ENCODE results near the gene KRTAP12-4.

Gene KRTAP12-4

GRCh38 chr21:44617071-44617501 lies 37.4 kb downstream of the KRTAP12-4 start:
- Histone ChIP-seq H3K4me3 (ENCODE audit: low read length in 2 of 2) (no peak overlapping the region), H3K27me3 (ENCODE audit: control insufficient read depth in 1 of 2, insufficient read depth in 2 of 2, low read length in 2 of 2) (peaks cover 2 to 8% of the 10 kb centered on the region in 2 donors), H3K9me3 (ENCODE audit: control insufficient read depth in 2 of 2, low read length in 2 of 2) (peaks cover 7 to 8% of the 10 kb centered on the region in 2 donors), H3K9ac (ENCODE audit: low read length in 2 of 2) (no peak overlapping the region), H3K4me1 (ENCODE audit: control insufficient read depth, insufficient read depth, low read length) (no peaks in the 10 kb centered on the region), H3K27ac (ENCODE audit: low read length) (no peak overlapping the region), H3K36me3 (ENCODE audit: control insufficient read depth in 2 of 2, insufficient read depth in 2 of 2, low read length in 2 of 2) (no peaks in the 10 kb centered on the region)

GRCh38 chr21:44616591-44616926 lies 37.9 kb downstream of the KRTAP12-4 start:
- Histone ChIP-seq H3K9ac (ENCODE audit: low read length in 2 of 2) (no peak overlapping the region), H3K36me3 (ENCODE audit: control insufficient read depth in 2 of 2, insufficient read depth in 2 of 2, low read length in 2 of 2) (no peaks in the 10 kb centered on the region), H3K4me1 (ENCODE audit: control insufficient read depth, insufficient read depth, low read length) (no peaks in the 10 kb centered on the region), H3K4me3 (ENCODE audit: low read length in 2 of 2) (no peak overlapping the region), H3K9me3 (ENCODE audit: control insufficient read depth in 2 of 2, low read length in 2 of 2) (peaks cover 2 to 12% of the 10 kb centered on the region in 2 donors), H3K27me3 (ENCODE audit: control insufficient read depth in 1 of 2, insufficient read depth in 2 of 2, low read length in 2 of 2) (peaks cover 2 to 8% of the 10 kb centered on the region in 2 donors), H3K27ac (ENCODE audit: low read length) (no peak overlapping the region)

- H3K36me3 ChIP-seq (ENCODE audit: control insufficient read depth in 2 of 2, insufficient read depth in 2 of 2, low read length in 2 of 2), result no peaks in the 10 kb centered on the region
- no peaks in the 10 kb centered on the region for H3K4me1 ChIP-seq (ENCODE audit: control insufficient read depth, insufficient read depth, low read length)
- no peak overlapping the region for H3K4me3 ChIP-seq (ENCODE audit: low read length in 2 of 2)
- H3K27me3 ChIP-seq (ENCODE audit: control insufficient read depth in 1 of 2, insufficient read depth in 2 of 2, low read length in 2 of 2), result peaks cover 2 to 8% of the 10 kb centered on the region in 2 donors
- H3K9ac ChIP-seq (ENCODE audit: low read length in 2 of 2), result no peak overlapping the region
- H3K9me3 ChIP-seq (ENCODE audit: control insufficient read depth in 2 of 2, low read length in 2 of 2), result peaks cover 2 to 14% of the 10 kb centered on the region in 2 donors
- no peak overlapping the region for H3K27ac ChIP-seq (ENCODE audit: low read length)
These were observed 38.4 kb downstream of the KRTAP12-4 start for GRCh38 chr21:44615911-44616590.

- H3K4me1 ChIP-seq (ENCODE audit: control insufficient read depth, insufficient read depth, low read length), result no peaks in the 10 kb centered on the region
- H3K4me3 ChIP-seq (ENCODE audit: low read length in 2 of 2), result no peak overlapping the region
- H3K9ac ChIP-seq (ENCODE audit: low read length in 2 of 2), result no peak overlapping the region
- H3K9me3 ChIP-seq (ENCODE audit: control insufficient read depth in 2 of 2, low read length in 2 of 2), result peaks cover 2 to 14% of the 10 kb centered on the region in 2 donors
- H3K36me3 ChIP-seq (ENCODE audit: control insufficient read depth in 2 of 2, insufficient read depth in 2 of 2, low read length in 2 of 2), result no peaks in the 10 kb centered on the region
- peaks cover 2 to 8% of the 10 kb centered on the region in 2 donors for H3K27me3 ChIP-seq (ENCODE audit: control insufficient read depth in 1 of 2, insufficient read depth in 2 of 2, low read length in 2 of 2)
- H3K27ac ChIP-seq (ENCODE audit: low read length), result no peak overlapping the region
These were observed 39.0 kb downstream of the KRTAP12-4 start for GRCh38 chr21:44615466-44615865.

- Histone ChIP-seq H3K4me1 (ENCODE audit: control insufficient read depth, insufficient read depth, low read length) (no peaks in the 10 kb centered on the region), H3K27me3 (ENCODE audit: control insufficient read depth in 1 of 2, insufficient read depth in 2 of 2, low read length in 2 of 2) (peaks cover 2 to 8% of the 10 kb centered on the region in 2 donors), H3K9me3 (ENCODE audit: control insufficient read depth in 2 of 2, low read length in 2 of 2) (peaks cover under 1 to 12% of the 10 kb centered on the region in 2 donors), H3K36me3 (ENCODE audit: control insufficient read depth in 2 of 2, insufficient read depth in 2 of 2, low read length in 2 of 2) (no peaks in the 10 kb centered on the region), H3K4me3 (ENCODE audit: low read length in 2 of 2) (no peak overlapping the region), H3K27ac (ENCODE audit: low read length) (no peak overlapping the region), H3K9ac (ENCODE audit: low read length in 2 of 2) (no peak overlapping the region)
These were observed 39.5 kb downstream of the KRTAP12-4 start for GRCh38 chr21:44614961-44615391.

- Histone ChIP-seq H3K4me3 (ENCODE audit: low read length in 2 of 2) (no peak overlapping the region), H3K9me3 (ENCODE audit: control insufficient read depth in 2 of 2, low read length in 2 of 2) (peaks cover 3 to 9% of the 10 kb centered on the region in 2 donors), H3K27me3 (ENCODE audit: control insufficient read depth in 1 of 2, insufficient read depth in 2 of 2, low read length in 2 of 2) (peaks cover 2 to 8% of the 10 kb centered on the region in 2 donors)
These were observed 40.3 kb downstream of the KRTAP12-4 start for GRCh38 chr21:44614161-44614631.

GRCh38 chr21:44613386-44614155 lies 40.9 kb downstream of the KRTAP12-4 start:
- Histone ChIP-seq H3K9ac (ENCODE audit: low read length in 2 of 2) (no peak overlapping the region), H3K27me3 (ENCODE audit: control insufficient read depth in 1 of 2, insufficient read depth in 2 of 2, low read length in 2 of 2) (peaks cover 2 to 6% of the 10 kb centered on the region in 2 donors), H3K9me3 (ENCODE audit: control insufficient read depth in 2 of 2, low read length in 2 of 2) (peaks cover 3 to 6% of the 10 kb centered on the region in 2 donors), H3K36me3 (ENCODE audit: control insufficient read depth in 2 of 2, insufficient read depth in 2 of 2, low read length in 2 of 2) (no peaks in the 10 kb centered on the region), H3K4me3 (ENCODE audit: low read length in 2 of 2) (no peak overlapping the region), H3K4me1 (ENCODE audit: control insufficient read depth, insufficient read depth, low read length) (no peaks in the 10 kb centered on the region), H3K27ac (ENCODE audit: low read length) (no peak overlapping the region)

More at GRCh38 chr21:44614161-44614631, 40.3 kb downstream of the KRTAP12-4 start:
- no peak overlapping the region for H3K9ac ChIP-seq (ENCODE audit: low read length in 2 of 2)
- H3K4me1 ChIP-seq (ENCODE audit: control insufficient read depth, insufficient read depth, low read length), result no peaks in the 10 kb centered on the region
- no peak overlapping the region for H3K27ac ChIP-seq (ENCODE audit: low read length)
- no peaks in the 10 kb centered on the region for H3K36me3 ChIP-seq (ENCODE audit: control insufficient read depth in 2 of 2, insufficient read depth in 2 of 2, low read length in 2 of 2)

- Histone ChIP-seq H3K9ac (ENCODE audit: low read length in 2 of 2) (no peak overlapping the region), H3K4me3 (ENCODE audit: low read length in 2 of 2) (no peak overlapping the region), H3K27me3 (ENCODE audit: control insufficient read depth in 1 of 2, insufficient read depth in 2 of 2, low read length in 2 of 2) (peaks cover 2 to 6% of the 10 kb centered on the region in 2 donors), H3K27ac (ENCODE audit: low read length) (no peak overlapping the region), H3K4me1 (ENCODE audit: control insufficient read depth, insufficient read depth, low read length) (no peaks in the 10 kb centered on the region), H3K36me3 (ENCODE audit: control insufficient read depth in 2 of 2, insufficient read depth in 2 of 2, low read length in 2 of 2) (no peaks in the 10 kb centered on the region), H3K9me3 (ENCODE audit: control insufficient read depth in 2 of 2, low read length in 2 of 2) (peaks cover 3 to 6% of the 10 kb centered on the region in 2 donors)
These were observed 41.7 kb downstream of the KRTAP12-4 start for GRCh38 chr21:44612669-44613229.

- Histone ChIP-seq H3K9ac (ENCODE audit: low read length in 2 of 2) (no peak within 1 kb of the TSS), H3K36me3 (ENCODE audit: control insufficient read depth in 2 of 2, insufficient read depth in 2 of 2, low read length in 2 of 2) (no peaks in the 10 kb centered on the region), H3K27ac (ENCODE audit: low read length) (no peak within 1 kb of the TSS), H3K4me1 (ENCODE audit: control insufficient read depth, insufficient read depth, low read length) (no peaks in the 10 kb centered on the region), H3K27me3 (ENCODE audit: control insufficient read depth in 1 of 2, insufficient read depth in 2 of 2, low read length in 2 of 2) (peaks cover 2 to 6% of the 10 kb centered on the region in 2 donors), H3K4me3 (ENCODE audit: low read length in 2 of 2) (no peak within 1 kb of the TSS), H3K9me3 (ENCODE audit: control insufficient read depth in 2 of 2, low read length in 2 of 2) (peaks cover 3 to 6% of the 10 kb centered on the region in 2 donors)
These were observed 42.4 kb downstream of the KRTAP12-4 start, which contains the start of gene KRTAP10-8 for GRCh38 chr21:44612029-44612486. Gene KRTAP10-8 (plus strand): TSS chr21:44612079. CDS start chr21:44612101, 22 bp downstream.

GRCh38 chr21:44611551-44611950 lies 42.9 kb downstream of the KRTAP12-4 start:
- Histone ChIP-seq H3K4me3 (ENCODE audit: low read length in 2 of 2) (no peak overlapping the region), H3K9ac (ENCODE audit: low read length in 2 of 2) (no peak overlapping the region), H3K9me3 (ENCODE audit: control insufficient read depth in 2 of 2, low read length in 2 of 2) (peaks cover 3 to 6% of the 10 kb centered on the region in 2 donors), H3K4me1 (ENCODE audit: control insufficient read depth, insufficient read depth, low read length) (no peaks in the 10 kb centered on the region), H3K36me3 (ENCODE audit: control insufficient read depth in 2 of 2, insufficient read depth in 2 of 2, low read length in 2 of 2) (no peaks in the 10 kb centered on the region), H3K27me3 (ENCODE audit: control insufficient read depth in 1 of 2, insufficient read depth in 2 of 2, low read length in 2 of 2) (peaks cover 2 to 6% of the 10 kb centered on the region in 2 donors), H3K27ac (ENCODE audit: low read length) (no peak overlapping the region)

All from stomach smooth muscle (tissue), 2 donors.